ENCODE results near the gene ATP13A1.
A peak's percentile ranks its signal among the peaks of the same experiment; 100 is the strongest.

ATP13A1 gene

GRCh38 chr19:19632661-19633060, 30.8 kb downstream of the ATP13A1 start:
- no peak for TF ChIP-seq CTCF (conservative IDR thresholded peaks at IDR 0.05; ENCODE audit: low read depth, low read length)
- H3K4me3 ChIP-seq (ENCODE audit: low read length) = no peak overlapping the region
- DNase-seq (ENCODE audit: low read depth) = no peak

- H3K4me3 ChIP-seq (ENCODE audit: low read length) = no peak overlapping the region
- TF ChIP-seq CTCF (conservative IDR thresholded peaks at IDR 0.05; ENCODE audit: low read depth, low read length) = no peak
- no peak for DNase-seq (ENCODE audit: low read depth)
These were observed 32.1 kb downstream of the ATP13A1 start for GRCh38 chr19:19631346-19631745.

GRCh38 chr19:19630426-19630825, 33.0 kb downstream of the ATP13A1 start:
- no peak for DNase-seq (ENCODE audit: low read depth)
- H3K4me3 ChIP-seq (ENCODE audit: low read length) = no peak overlapping the region
- TF ChIP-seq CTCF (conservative IDR thresholded peaks at IDR 0.05; ENCODE audit: low read depth, low read length) = no peak

- TF ChIP-seq CTCF (conservative IDR thresholded peaks at IDR 0.05; ENCODE audit: low read depth, low read length) = no peak
- DNase-seq (ENCODE audit: low read depth) = no peak
- H3K4me3 ChIP-seq (ENCODE audit: low read length) = no peak overlapping the region
These were observed 33.4 kb downstream of the ATP13A1 start for GRCh38 chr19:19630062-19630414.

GRCh38 chr19:19628501-19629134, 34.9 kb downstream of the ATP13A1 start:
- TF ChIP-seq CTCF (conservative IDR thresholded peaks at IDR 0.05; ENCODE audit: low read depth, low read length) = no peak
- peak overlapping the region; percentile 47 for H3K4me3 ChIP-seq (ENCODE audit: low read length)
- DNase-seq (ENCODE audit: low read depth) = peak; percentile 51

GRCh38 chr19:19627621-19628500, 35.6 kb downstream of the ATP13A1 start, which contains the start of gene LPAR2:
Gene LPAR2, minus strand, starts transcription at chr19:19628220. Its CDS starts 945 bp downstream, at chr19:19627275.
- H3K4me3 ChIP-seq (ENCODE audit: low read length) = peak within 1 kb of the TSS; percentile 47
- DNase-seq (ENCODE audit: low read depth) = no peak
- no peak for TF ChIP-seq CTCF (conservative IDR thresholded peaks at IDR 0.05; ENCODE audit: low read depth, low read length)
